Mesenchymal stem cell (in vitro differentiated cells and primary cell): ENCODE data around the gene PLXNB1.

Source experiments
- DNase-seq: peaks from one replicate; pipeline ENCODE4 v3.0.0-alpha.2; 2013
- H2AFZ ChIP-seq: one replicate; pipeline ENCODE4 v1.6.1; 2013; ENCODE audit warnings: low read depth, mild to moderate bottlenecking, control low read depth, inconsistent platforms, low read length, moderate library complexity
- H2AK5ac ChIP-seq: 2 replicates; pipeline ENCODE4 v1.6.1; 2013; ENCODE audit warnings: low read length, moderate library complexity, mild to moderate bottlenecking, inconsistent platforms; ENCODE audit not compliant: severe bottlenecking
- H2BK120ac ChIP-seq: one replicate; pipeline ENCODE4 v1.6.1; 2013; ENCODE audit warnings: low read depth, mild to moderate bottlenecking, inconsistent platforms, low read length, moderate library complexity
- H2BK12ac ChIP-seq, 2 experiments: one replicate each; pipeline ENCODE4 v1.6.1; 2013; ENCODE audit warnings: inconsistent platforms in 2 of 2, low read length in 2 of 2, mild to moderate bottlenecking in 2 of 2, moderate library complexity in 2 of 2, control low read depth in 1 of 2
- H2BK15ac ChIP-seq: one replicate; pipeline ENCODE4 v1.6.1; 2013; ENCODE audit warnings: mild to moderate bottlenecking, low read depth, inconsistent platforms; ENCODE audit not compliant: poor library complexity, severe bottlenecking
- H2BK5ac ChIP-seq: 2 replicates; pipeline ENCODE4 v1.6.1; 2013; ENCODE audit warnings: low read depth, mild to moderate bottlenecking, low read length, control low read depth, inconsistent platforms; ENCODE audit not compliant: poor library complexity, severe bottlenecking
- H3K14ac ChIP-seq, 2 experiments: one replicate each; pipeline ENCODE4 v1.6.1; 2013; ENCODE audit warnings: inconsistent platforms in 2 of 2, low read length in 2 of 2, control low read depth in 1 of 2, mild to moderate bottlenecking in 1 of 2, moderate library complexity in 1 of 2
- H3K18ac ChIP-seq, 2 experiments: one replicate each; pipeline ENCODE4 v1.6.1; 2013; ENCODE audit warnings: inconsistent platforms in 2 of 2, low read length in 2 of 2, control low read depth in 1 of 2, low read depth in 1 of 2, mild to moderate bottlenecking in 1 of 2
- H3K23ac ChIP-seq, 2 experiments: one replicate each; pipeline ENCODE4 v1.6.1; 2013; ENCODE audit warnings: inconsistent platforms in 2 of 2, low read length in 2 of 2, mild to moderate bottlenecking in 2 of 2, moderate library complexity in 2 of 2, control low read depth in 1 of 2
- H3K27ac ChIP-seq: 2 replicates; pipeline ENCODE4 v1.5.1; 2013; ENCODE audit warnings: mild to moderate bottlenecking, moderate library complexity, low read length, control low read depth, inconsistent platforms; ENCODE audit not compliant: poor library complexity, severe bottlenecking
- H3K27me3 ChIP-seq, 2 experiments: 2 replicates each; pipeline versions ENCODE4 v1.6.1 to v1.7.0; 2013; ENCODE audit warnings: low read length in 2 of 2, mild to moderate bottlenecking in 2 of 2, moderate library complexity in 2 of 2, control low read depth in 1 of 2, inconsistent platforms in 1 of 2; ENCODE audit not compliant: control insufficient read depth in 1 of 2, insufficient read depth in 1 of 2
- H3K36me3 ChIP-seq, 2 experiments: 2 replicates each; pipeline versions ENCODE4 v1.6.1 to v1.7.0; 2013; ENCODE audit warnings: low read length in 2 of 2, control low read depth in 1 of 2, inconsistent platforms in 1 of 2, low read depth in 1 of 2, mild to moderate bottlenecking in 1 of 2; ENCODE audit not compliant: insufficient read depth in 2 of 2, control insufficient read depth in 1 of 2
- H3K4ac ChIP-seq, 2 experiments: one replicate each; pipeline ENCODE4 v1.6.1; 2013; ENCODE audit warnings: inconsistent platforms in 2 of 2, low read length in 2 of 2, mild to moderate bottlenecking in 2 of 2, moderate library complexity in 2 of 2, control low read depth in 1 of 2, low read depth in 1 of 2
- H3K4me1 ChIP-seq: 2 replicates; pipeline ENCODE4 v1.6.1; 2013; ENCODE audit warnings: low read depth, low read length, control low read depth; ENCODE audit not compliant: control insufficient read depth, insufficient read depth
- H3K4me2 ChIP-seq: 2 replicates; pipeline ENCODE4 v1.6.1; 2013; ENCODE audit warnings: low read length, mild to moderate bottlenecking, inconsistent platforms; ENCODE audit not compliant: poor library complexity, severe bottlenecking
- H3K4me3 ChIP-seq, 2 experiments: 2 replicates each; pipeline versions ENCODE4 v1.5.1 to v1.7.0; 2013; ENCODE audit warnings: low read length in 2 of 2, mild to moderate bottlenecking in 2 of 2, control low read depth in 1 of 2, low read depth in 1 of 2; ENCODE audit not compliant: insufficient read depth in 1 of 2
- H3K79me1 ChIP-seq: replicated peaks from 2 replicates; pipeline ENCODE4 v1.6.1; 2013; ENCODE audit warnings: mild to moderate bottlenecking, control low read depth, low read length, inconsistent platforms; ENCODE audit not compliant: poor library complexity, severe bottlenecking
- H3K9ac ChIP-seq: 2 replicates; pipeline ENCODE4 v1.7.0; 2013; ENCODE audit warnings: mild to moderate bottlenecking, low read length, moderate library complexity
- H3K9me3 ChIP-seq: 2 replicates; pipeline ENCODE4 v1.7.0; 2013; ENCODE audit warnings: mild to moderate bottlenecking, low read length; ENCODE audit not compliant: control insufficient read depth
- H4K8ac ChIP-seq: one replicate; pipeline ENCODE4 v1.6.1; 2013; ENCODE audit warnings: inconsistent platforms, mild to moderate bottlenecking, low read length, moderate library complexity
- H4K91ac ChIP-seq: one replicate; pipeline ENCODE4 v1.6.1; 2013; ENCODE audit warnings: mild to moderate bottlenecking, low read length, inconsistent platforms
- WGBS: methylation state at CpG from one replicate; pipeline ENCODE4 v1.1.7; 2013; ENCODE audit warnings: mixed read lengths; 5-methylcytosine and 5-hydroxymethylcytosine counted together

The PLXNB1 gene

GRCh38 chr3:48459331-48459730, 29.4 kb upstream of the PLXNB1 start:
- Histone ChIP-seq H2AFZ (no peak overlapping the region), H3K4me1 (no peaks in the 10 kb centered on the region), H4K91ac (no peak overlapping the region), H2BK5ac (no peak overlapping the region), H3K4me3 (no peak overlapping the region), H3K23ac (no peak overlapping the region), H3K14ac (no peak overlapping the region), H2BK15ac (no peak overlapping the region), H2BK12ac (no peak overlapping the region), H3K79me1 (no peaks in the 10 kb centered on the region), H4K8ac (no peak overlapping the region), H3K4ac (no peak overlapping the region), H3K4me2 (no peak overlapping the region), H3K27ac (no peak overlapping the region), H3K27me3 (no peaks in the 10 kb centered on the region), H3K9ac (no peak overlapping the region), H3K18ac (no peak overlapping the region), H2BK120ac (no peak overlapping the region), H3K36me3 (peaks cover 35 to 65% of the 10 kb centered on the region in 2 experiments), H3K9me3 (no peaks in the 10 kb centered on the region), H2AK5ac (no peak overlapping the region)
- 97% methylated on average over 3 of the region's 3 CpGs for WGBS
- DNase-seq: no peak

DNA sequence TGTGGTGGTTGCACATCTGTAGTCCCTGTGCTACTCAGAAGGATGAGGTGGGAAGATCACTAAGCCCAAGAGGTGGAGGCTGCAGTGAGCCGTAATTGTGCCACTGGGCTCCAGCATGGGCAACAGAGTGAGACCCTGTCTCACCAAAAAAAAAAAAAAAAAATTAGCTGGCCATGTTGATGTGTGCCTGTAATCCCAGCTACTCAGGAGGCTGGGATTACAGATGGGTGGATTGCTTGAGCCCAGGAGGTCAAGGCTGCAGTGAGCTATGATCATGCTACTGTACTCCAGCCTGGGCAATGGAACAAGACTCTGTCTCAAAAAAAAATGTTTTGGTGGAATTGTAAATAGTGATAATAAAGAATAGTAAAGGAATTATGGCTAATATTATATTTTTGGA, 26.6 kb upstream of the PLXNB1 start:
- Histone ChIP-seq H2BK15ac (no peak overlapping the region), H3K27ac (no peak overlapping the region), H2BK12ac (no peak overlapping the region), H3K9me3 (no peaks in the 10 kb centered on the region), H3K4ac (no peak overlapping the region), H2BK5ac (no peak overlapping the region), H3K36me3 (peaks cover 26 to 81% of the 10 kb centered on the region in 2 experiments), H3K9ac (no peak overlapping the region), H4K91ac (no peak overlapping the region), H2AK5ac (no peak overlapping the region), H3K14ac (no peak overlapping the region), H3K4me2 (no peak overlapping the region), H3K4me1 (no peaks in the 10 kb centered on the region), H3K27me3 (no peaks in the 10 kb centered on the region), H2AFZ (no peak overlapping the region), H3K18ac (no peak overlapping the region), H2BK120ac (no peak overlapping the region), H3K4me3 (no peak overlapping the region), H4K8ac (no peak overlapping the region), H3K23ac (no peak overlapping the region), H3K79me1 (no peaks in the 10 kb centered on the region)
- WGBS: 97% methylated on average over 1 of the region's 1 CpG
- DNase-seq: no peak

DNA sequence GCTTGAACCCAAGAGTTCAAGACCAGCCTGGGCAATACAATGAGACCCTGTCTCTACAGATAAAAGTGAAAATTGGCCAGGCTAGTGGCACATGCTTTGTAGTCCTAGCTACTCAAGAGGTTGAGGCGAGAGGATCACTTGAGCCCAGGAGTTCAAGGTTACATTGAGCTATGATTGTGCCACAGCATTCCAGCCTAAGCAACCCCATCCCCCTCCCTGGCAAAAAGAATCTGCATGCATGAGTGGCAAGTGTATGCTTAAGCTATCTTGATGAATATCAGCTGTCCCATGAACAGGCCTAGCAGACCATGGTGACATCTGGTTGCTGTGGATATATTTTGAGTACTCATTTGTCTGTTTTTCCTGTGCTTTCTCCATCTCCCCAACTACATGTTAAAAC, 21.4 kb upstream of the PLXNB1 start:
- H3K4me1 ChIP-seq: peaks cover 3% of the 10 kb centered on the region
- H2BK120ac ChIP-seq: no peak overlapping the region
- no peak overlapping the region for H3K4me3 ChIP-seq
- H2BK12ac ChIP-seq: no peak overlapping the region
- H3K36me3 ChIP-seq: peaks cover 11 to 55% of the 10 kb centered on the region in 2 experiments
- WGBS: 100% methylated on average over 1 of the region's 1 CpG
- no peak overlapping the region for H2BK15ac ChIP-seq
- no peak overlapping the region for H4K91ac ChIP-seq
- H3K27ac ChIP-seq: no peak overlapping the region
- peaks cover 10% of the 10 kb centered on the region for H3K79me1 ChIP-seq
- DNase-seq: no peak
- no peak overlapping the region for H3K23ac ChIP-seq
- H3K14ac ChIP-seq: no peak overlapping the region
- H3K18ac ChIP-seq: no peak overlapping the region
- no peaks in the 10 kb centered on the region for H3K27me3 ChIP-seq
- no peak overlapping the region for H2BK5ac ChIP-seq
- H3K9me3 ChIP-seq: no peaks in the 10 kb centered on the region
- H2AK5ac ChIP-seq: no peak overlapping the region
- H4K8ac ChIP-seq: no peak overlapping the region
- no peak overlapping the region for H2AFZ ChIP-seq
- no peak overlapping the region for H3K4me2 ChIP-seq
- no peak overlapping the region for H3K9ac ChIP-seq
- no peak overlapping the region for H3K4ac ChIP-seq

DNA sequence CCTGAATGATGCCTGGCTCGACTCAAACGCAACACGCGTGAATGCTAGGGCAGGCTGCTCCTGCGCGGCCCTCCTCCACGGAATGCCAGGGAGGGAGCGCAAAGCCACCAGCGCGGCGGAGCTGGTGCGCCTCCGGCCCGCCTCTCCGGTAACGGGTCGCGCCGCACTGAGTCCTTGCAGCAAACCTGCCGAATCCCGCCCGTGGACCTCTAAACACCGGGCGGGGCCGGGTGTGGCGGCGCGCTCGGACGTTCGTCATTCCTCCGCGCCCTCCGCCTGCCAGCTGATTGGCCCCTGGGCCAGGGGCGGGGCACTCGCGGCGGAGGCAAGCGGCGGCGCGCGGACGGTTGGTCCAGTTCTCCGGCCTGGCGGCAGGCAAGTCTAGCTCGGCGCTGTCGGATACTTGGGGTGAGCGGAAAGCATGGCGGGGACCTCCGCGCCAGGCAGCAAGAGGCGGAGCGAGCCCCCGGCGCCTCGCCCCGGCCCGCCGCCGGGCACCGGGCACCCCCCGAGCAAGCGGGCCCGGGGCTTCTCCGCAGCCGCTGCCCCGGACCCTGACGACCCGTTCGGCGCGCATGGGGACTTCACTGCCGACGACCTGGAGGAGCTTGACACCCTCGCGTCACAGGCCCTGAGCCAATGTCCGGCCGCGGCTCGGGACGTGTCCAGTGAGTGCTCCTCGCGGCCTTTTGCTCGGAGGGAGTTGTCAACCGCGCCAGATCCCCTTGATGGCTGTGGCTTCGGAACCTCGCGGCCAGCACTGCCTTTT, 16.7 kb upstream of the PLXNB1 start, which contains the start of gene ATRIP:
ATRIP (plus strand) TSS at position 313 of the 769 bp plus-strand sequence; CDS start at position 422, 109 bp downstream.
- H2BK15ac ChIP-seq: no peak within 1 kb of the TSS
- peak; percentile 89 for DNase-seq
- peak within 1 kb of the TSS; percentile 87 for H4K91ac ChIP-seq
- H3K18ac ChIP-seq: peak within 1 kb of the TSS; percentile 74 to 87
- H3K36me3 ChIP-seq: peaks cover 25 to 43% of the 10 kb centered on the region in 2 experiments
- H2AK5ac ChIP-seq: no peak within 1 kb of the TSS
- H3K4me1 ChIP-seq: peaks cover 4% of the 10 kb centered on the region
- no peak within 1 kb of the TSS for H2BK120ac ChIP-seq
- no peak within 1 kb of the TSS for H2BK5ac ChIP-seq
- H3K23ac ChIP-seq: no peak within 1 kb of the TSS
- H2BK12ac ChIP-seq: no peak within 1 kb of the TSS
- H3K4ac ChIP-seq: peak within 1 kb of the TSS; percentile 41 to 69
- H3K4me2 ChIP-seq: peak within 1 kb of the TSS; percentile 71
- H3K79me1 ChIP-seq: peaks cover 19% of the 10 kb centered on the region
- H3K4me3 ChIP-seq: peak within 1 kb of the TSS; percentile 92 to 100
- peak within 1 kb of the TSS; percentile 89 for H4K8ac ChIP-seq
- H3K14ac ChIP-seq: peak within 1 kb of the TSS in 1 of 2 experiments; percentile 98
- no peaks in the 10 kb centered on the region for H3K9me3 ChIP-seq
- H3K9ac ChIP-seq: peak within 1 kb of the TSS; percentile 94
- no peak within 1 kb of the TSS for H3K27ac ChIP-seq
- H2AFZ ChIP-seq: peak within 1 kb of the TSS; percentile 98
- WGBS: under 1% methylated on average over 87 of the region's 91 CpGs
- H3K27me3 ChIP-seq: no peaks in the 10 kb centered on the region
